ENCODE data around the gene ETV4. TPM values are rescaled to one million over a fixed set of nuclear protein-coding genes. Genes with fewer than 3 reads are reported as not detected.

Gene ETV4
- total and polyA plus RNA-seq, 2 donors from 2014 or later: 2.5 to 6.8 TPM

GRCh38 chr17:43572368-43572980 is 26.3 kb upstream of the ETV4 start:
- Histone ChIP-seq H3K27ac (ENCODE audit: low read depth in 2 of 2, low read length in 2 of 2) (no peak overlapping the region), H3K4me1 (ENCODE audit: control insufficient read depth in 2 of 3, insufficient read depth in 2 of 3, low read depth in 1 of 3, low read length in 3 of 3) (no peaks in the 10 kb centered on the region), H3K4me3 (ENCODE audit: low read length in 3 of 3) (no peak overlapping the region), H3K27me3 (ENCODE audit: control insufficient read depth, insufficient read depth, low read length) (no peaks in the 10 kb centered on the region), H3K9ac (ENCODE audit: low read length in 3 of 3) (no peak overlapping the region), H3K36me3 (ENCODE audit: control insufficient read depth in 2 of 3, insufficient read depth in 3 of 3, low read length in 3 of 3) (no peaks in the 10 kb centered on the region), H3K9me3 (ENCODE audit: control insufficient read depth in 2 of 3, insufficient read depth in 1 of 3, low read length in 3 of 3) (no peaks in the 10 kb centered on the region)
- no peak for TF ChIP-seq CTCF (IDR thresholded peaks at IDR 0.05; ENCODE audit: borderline replicate concordance, extremely low read depth, insufficient read depth)
- intact Hi-C loops (cut with DNase I): loop anchor here (10.0 kb wide), 1 partner anchor 58 kb away; no protein-coding TSS in a partner anchor
- FAIRE-seq (no peak), DNase-seq (no peak)

GRCh38 chr17:43570518-43570928 is 24.4 kb upstream of the ETV4 start:
- Histone ChIP-seq H3K4me3 (ENCODE audit: low read length in 3 of 3) (no peak overlapping the region), H3K27ac (ENCODE audit: low read depth in 2 of 2, low read length in 2 of 2) (no peak overlapping the region), H3K27me3 (ENCODE audit: control insufficient read depth, insufficient read depth, low read length) (no peaks in the 10 kb centered on the region), H3K9me3 (ENCODE audit: control insufficient read depth in 2 of 3, insufficient read depth in 1 of 3, low read length in 3 of 3) (no peaks in the 10 kb centered on the region), H3K9ac (ENCODE audit: low read length in 3 of 3) (no peak overlapping the region), H3K36me3 (ENCODE audit: control insufficient read depth in 2 of 3, insufficient read depth in 3 of 3, low read length in 3 of 3) (no peaks in the 10 kb centered on the region), H3K4me1 (ENCODE audit: control insufficient read depth in 2 of 3, insufficient read depth in 2 of 3, low read depth in 1 of 3, low read length in 3 of 3) (no peaks in the 10 kb centered on the region)
- intact Hi-C loops (cut with DNase I): loop anchor here (10.0 kb wide), 1 partner anchor 56 kb away; no protein-coding TSS in a partner anchor
- FAIRE-seq (no peak), DNase-seq (no peak)
- TF ChIP-seq CTCF (IDR thresholded peaks at IDR 0.05; ENCODE audit: borderline replicate concordance, extremely low read depth, insufficient read depth): no peak

GRCh38 chr17:43568506-43569082 is 22.5 kb upstream of the ETV4 start:
- H3K9ac ChIP-seq (ENCODE audit: low read length in 3 of 3): no peak overlapping the region

More at GRCh38 chr17:43568506-43569082, 22.5 kb upstream of the ETV4 start:
- H3K36me3 ChIP-seq (ENCODE audit: control insufficient read depth in 2 of 3, insufficient read depth in 3 of 3, low read length in 3 of 3): no peaks in the 10 kb centered on the region
- no peaks in the 10 kb centered on the region for H3K4me1 ChIP-seq (ENCODE audit: control insufficient read depth in 2 of 3, insufficient read depth in 2 of 3, low read depth in 1 of 3, low read length in 3 of 3)
- DNase-seq: no peak
- no peaks in the 10 kb centered on the region for H3K9me3 ChIP-seq (ENCODE audit: control insufficient read depth in 2 of 3, insufficient read depth in 1 of 3, low read length in 3 of 3)
- no peak overlapping the region for H3K27ac ChIP-seq (ENCODE audit: low read depth in 2 of 2, low read length in 2 of 2)
- FAIRE-seq: no peak
- TF ChIP-seq CTCF (IDR thresholded peaks at IDR 0.05; ENCODE audit: borderline replicate concordance, extremely low read depth, insufficient read depth): no peak
- H3K4me3 ChIP-seq (ENCODE audit: low read length in 3 of 3): no peak overlapping the region
- intact Hi-C loops (cut with DNase I): no loop called here
- no peaks in the 10 kb centered on the region for H3K27me3 ChIP-seq (ENCODE audit: control insufficient read depth, insufficient read depth, low read length)

Measured in kidney (tissue), 14 donors.